Subcutaneous adipose tissue (tissue), 4 donors: ENCODE data around the gene HSD17B8. TPM values are rescaled to one million over a fixed set of nuclear protein-coding genes. Genes with fewer than 3 reads are reported as not detected.

Experiments
- total RNA-seq, 4 donors: library from RNA; depleted of rRNA; stranded (reverse); fragments of >200 nt; gene quantifications; one replicate each; pipeline ENCODE4 v1.1.0, GENCODE V29; 2016
- TF ChIP-seq, protein P1 (sequence below): fragments of 450-650 bp; IDR thresholded peaks from one replicate; pipeline ENCODE4 v1.5.1; 2016; ENCODE audit warnings: low read depth, mild to moderate bottlenecking, control low read depth, antibody characterized with exemption, moderate library complexity

The HSD17B8 gene
- total RNA-seq, 4 donors from 2014 or later = 5.1 to 22.0 (median 16.2) TPM

DNA sequence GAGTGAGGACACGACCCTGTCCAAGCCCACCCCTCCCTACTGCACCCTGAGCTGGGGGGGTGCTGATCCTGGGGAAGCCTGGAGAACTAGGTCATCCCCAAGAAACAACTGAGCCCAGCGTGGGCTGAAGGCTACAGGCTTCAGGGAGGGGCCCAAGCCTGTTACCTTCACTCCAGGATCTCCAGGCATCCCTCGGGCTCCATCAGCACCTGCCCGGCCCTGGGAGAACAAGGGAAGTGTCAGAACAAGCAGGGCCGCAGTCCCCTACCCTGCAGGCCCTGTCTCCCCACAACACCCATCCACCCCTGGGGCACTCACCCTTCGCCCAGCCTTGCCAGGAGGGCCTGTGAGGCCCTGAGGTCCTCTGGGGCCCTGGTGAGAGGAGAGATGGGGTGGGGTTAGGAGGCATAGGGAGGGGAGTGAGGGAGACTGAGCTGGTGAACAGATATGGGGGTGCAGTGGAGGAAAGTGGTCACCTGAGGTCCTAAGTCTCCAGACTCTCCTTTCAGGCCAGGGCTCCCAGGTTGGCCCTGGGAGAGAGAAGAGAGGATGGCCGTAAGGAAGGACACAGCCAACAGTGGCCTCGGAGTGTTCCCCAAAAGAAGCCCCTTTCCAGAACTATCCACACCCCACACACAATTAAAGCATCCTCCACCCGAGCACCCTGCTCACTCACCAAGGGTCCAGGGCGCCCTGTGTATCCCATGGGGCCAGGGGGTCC, 25.5 kb upstream of the HSD17B8 start:
- TF ChIP-seq, protein P1, sequence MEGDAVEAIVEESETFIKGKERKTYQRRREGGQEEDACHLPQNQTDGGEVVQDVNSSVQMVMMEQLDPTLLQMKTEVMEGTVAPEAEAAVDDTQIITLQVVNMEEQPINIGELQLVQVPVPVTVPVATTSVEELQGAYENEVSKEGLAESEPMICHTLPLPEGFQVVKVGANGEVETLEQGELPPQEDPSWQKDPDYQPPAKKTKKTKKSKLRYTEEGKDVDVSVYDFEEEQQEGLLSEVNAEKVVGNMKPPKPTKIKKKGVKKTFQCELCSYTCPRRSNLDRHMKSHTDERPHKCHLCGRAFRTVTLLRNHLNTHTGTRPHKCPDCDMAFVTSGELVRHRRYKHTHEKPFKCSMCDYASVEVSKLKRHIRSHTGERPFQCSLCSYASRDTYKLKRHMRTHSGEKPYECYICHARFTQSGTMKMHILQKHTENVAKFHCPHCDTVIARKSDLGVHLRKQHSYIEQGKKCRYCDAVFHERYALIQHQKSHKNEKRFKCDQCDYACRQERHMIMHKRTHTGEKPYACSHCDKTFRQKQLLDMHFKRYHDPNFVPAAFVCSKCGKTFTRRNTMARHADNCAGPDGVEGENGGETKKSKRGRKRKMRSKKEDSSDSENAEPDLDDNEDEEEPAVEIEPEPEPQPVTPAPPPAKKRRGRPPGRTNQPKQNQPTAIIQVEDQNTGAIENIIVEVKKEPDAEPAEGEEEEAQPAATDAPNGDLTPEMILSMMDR = no peak

DNA sequence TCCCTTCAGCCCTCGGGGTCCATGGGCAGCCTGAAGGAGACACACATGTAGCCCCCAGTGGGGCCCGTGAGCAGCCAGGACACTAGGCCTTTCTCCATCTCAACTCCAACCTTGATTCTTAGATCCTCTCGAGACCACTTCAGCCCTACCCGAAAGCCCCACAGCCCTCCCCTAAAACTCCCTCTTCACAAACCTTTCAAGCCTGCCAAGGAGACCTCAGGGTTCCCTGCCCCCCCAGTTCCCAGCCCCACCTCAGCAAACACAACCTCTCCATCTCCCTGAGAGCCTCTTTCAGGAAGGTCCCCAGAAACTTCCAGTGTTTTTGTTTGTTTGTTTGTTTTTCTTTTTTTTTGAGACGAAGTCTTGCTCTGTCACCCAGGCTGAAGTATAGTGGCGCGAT, 23.3 kb upstream of the HSD17B8 start:
- TF ChIP-seq, protein P1 = no peak

DNA sequence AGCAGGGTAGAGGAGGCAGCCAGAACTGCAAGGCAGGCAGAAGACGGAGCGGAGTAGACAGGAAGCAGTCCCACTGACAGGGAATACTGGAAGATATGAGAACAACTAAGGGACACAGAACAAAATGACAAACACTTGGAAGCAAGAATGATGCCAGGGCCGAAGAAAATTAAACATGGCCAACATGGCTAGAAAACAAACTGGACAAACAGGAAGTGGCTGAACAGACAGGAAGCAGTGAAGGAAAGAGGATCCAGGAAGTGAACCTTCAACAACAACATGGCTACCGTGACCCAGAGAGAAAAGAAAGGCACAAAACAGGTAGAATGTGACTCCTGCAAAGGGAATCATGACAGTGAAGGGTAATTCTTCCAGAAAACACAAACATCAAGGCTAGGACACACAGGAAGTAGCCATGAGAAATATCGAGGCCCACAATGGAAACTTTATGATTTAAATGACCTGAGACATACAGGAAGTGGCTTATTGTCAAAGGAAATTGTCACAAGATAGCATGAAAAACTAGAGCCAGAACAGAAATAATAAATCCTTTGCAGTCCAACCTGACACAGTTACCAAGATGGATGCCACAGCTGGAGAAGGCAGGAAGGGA, 21.3 kb upstream of the HSD17B8 start:
- TF ChIP-seq, protein P1 = no peak

DNA sequence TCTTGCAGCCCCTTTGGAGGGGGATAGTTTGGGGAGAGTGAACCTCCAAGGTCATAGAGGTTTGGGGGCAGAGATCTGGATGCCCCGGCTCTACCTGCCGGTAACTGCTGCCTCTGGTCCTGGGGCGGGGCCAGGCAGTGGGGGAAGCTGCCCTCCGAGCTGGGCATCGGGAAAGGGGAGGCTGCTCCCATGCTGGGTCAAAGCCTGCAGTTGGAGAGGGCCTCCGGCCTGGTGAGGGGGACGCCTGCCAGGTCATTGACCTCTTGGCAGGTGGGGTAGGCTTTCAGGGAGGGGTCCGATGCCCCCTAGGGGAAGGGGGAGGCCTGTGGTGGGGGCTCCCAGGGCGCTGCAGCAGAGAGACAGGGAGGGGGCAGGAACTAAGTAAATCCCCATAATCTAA, 19.3 kb upstream of the HSD17B8 start:
- TF ChIP-seq, protein P1 = no peak

DNA sequence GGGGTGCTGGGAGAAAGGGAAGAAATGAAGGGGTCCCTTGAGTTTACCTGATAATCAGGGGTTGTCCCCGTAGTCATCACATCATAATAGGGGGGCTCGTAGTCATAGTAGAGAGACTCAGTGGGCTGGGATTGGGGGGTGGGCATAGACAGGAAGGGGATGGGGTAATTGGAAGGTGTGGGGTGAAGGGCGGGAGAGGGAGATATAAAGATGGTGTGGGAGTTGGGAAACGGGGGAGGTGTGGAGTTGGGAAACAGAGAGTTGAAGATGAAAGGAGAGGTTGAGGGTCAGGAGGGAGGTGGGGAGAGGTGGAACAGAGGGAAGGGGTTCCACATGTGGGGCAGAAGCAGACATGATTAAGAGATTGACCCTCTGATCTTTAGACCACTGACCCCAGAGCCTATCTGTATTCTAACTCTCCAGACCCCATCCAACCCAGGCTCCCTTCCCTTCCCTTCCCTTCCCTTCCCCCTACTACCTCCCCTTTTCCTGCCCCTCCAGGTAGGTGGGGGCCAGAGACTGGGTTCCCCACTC, 18.7 kb upstream of the HSD17B8 start:
- TF ChIP-seq, protein P1 = no peak

DNA sequence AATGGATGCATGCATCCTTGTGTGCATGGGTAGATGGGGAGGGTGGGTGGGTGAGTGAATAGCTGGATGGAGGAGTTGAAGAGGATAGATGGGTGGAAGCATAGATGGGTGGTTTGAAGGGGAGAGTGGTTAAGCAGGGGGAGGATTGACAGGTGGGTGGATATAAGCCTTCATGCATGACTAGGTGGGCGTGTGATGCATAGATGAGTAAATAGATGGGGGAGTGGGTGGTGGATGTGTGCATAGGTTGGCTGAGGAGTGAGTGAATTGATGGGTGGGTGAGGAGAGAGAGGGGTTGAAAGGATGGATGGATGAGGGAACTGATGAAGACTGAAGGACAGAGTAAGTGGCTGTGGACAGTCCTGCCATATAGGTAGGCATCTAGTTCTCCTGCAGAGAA, 16.6 kb upstream of the HSD17B8 start:
- TF ChIP-seq, protein P1 = no peak

DNA sequence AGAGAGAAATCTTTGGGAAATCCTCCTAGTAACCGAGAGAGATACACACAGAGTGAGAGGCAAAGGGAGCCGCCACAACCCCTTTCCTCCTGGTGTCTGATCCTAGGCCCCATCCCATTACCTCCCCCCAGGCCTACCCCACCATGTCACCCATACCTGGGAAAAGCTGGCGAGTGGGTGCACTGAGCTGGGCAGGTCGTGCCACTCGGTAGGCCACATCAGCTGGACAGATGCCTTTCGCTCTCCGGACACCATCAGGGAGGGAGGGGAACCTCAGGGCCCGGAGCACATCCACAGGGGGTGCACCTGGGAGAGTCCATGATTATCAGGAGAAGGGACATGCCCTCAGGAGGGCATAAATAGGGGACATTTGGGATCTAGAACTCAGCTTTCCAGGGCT, 15.3 kb upstream of the HSD17B8 start:
- TF ChIP-seq, protein P1 = no peak
